Brain microvascular endothelial cell (primary cell): ENCODE data around the gene INVS.

Experiments used
- DNase-seq: peaks from one replicate; pipeline ENCODE4 v3.0.0-alpha.2; 2020
- H3K27ac ChIP-seq: fragments of 250-450 bp; sonication (Bioruptor Pico); 2 replicates; pipeline ENCODE4 v1.5.1; 2020; ENCODE audit warnings: mild to moderate bottlenecking, moderate library complexity
- H3K27me3 ChIP-seq: fragments of 250-450 bp; sonication (Bioruptor Pico); replicated peaks from 2 replicates; pipeline ENCODE4 v1.5.1; 2020; ENCODE audit warnings: mild to moderate bottlenecking
- H3K36me3 ChIP-seq: fragments of 250-450 bp; sonication (Bioruptor Pico); replicated peaks from 2 replicates; pipeline ENCODE4 v1.5.1; 2020; ENCODE audit warnings: mild to moderate bottlenecking
- H3K4me3 ChIP-seq: 2 replicates; pipeline ENCODE4 v1.5.1; 2011; ENCODE audit warnings: low read depth, mild to moderate bottlenecking, control low read depth, low read length, moderate library complexity
- CTCF ChIP-seq: IDR thresholded peaks from 2 replicates; pipeline ENCODE4 v1.5.1; 2011; ENCODE audit warnings: low read depth, mild to moderate bottlenecking, moderate library complexity, low read length, control low read depth, inconsistent platforms; ENCODE audit errors: missing control alignments
- in situ Hi-C: cut with HindIII; loops from 2 replicates; pipeline ENCODE4 v1.10.0; 2017; ENCODE audit warnings: low sequenced_read_pairs, low pct_ligation_motif_present

INVS gene

DNA sequence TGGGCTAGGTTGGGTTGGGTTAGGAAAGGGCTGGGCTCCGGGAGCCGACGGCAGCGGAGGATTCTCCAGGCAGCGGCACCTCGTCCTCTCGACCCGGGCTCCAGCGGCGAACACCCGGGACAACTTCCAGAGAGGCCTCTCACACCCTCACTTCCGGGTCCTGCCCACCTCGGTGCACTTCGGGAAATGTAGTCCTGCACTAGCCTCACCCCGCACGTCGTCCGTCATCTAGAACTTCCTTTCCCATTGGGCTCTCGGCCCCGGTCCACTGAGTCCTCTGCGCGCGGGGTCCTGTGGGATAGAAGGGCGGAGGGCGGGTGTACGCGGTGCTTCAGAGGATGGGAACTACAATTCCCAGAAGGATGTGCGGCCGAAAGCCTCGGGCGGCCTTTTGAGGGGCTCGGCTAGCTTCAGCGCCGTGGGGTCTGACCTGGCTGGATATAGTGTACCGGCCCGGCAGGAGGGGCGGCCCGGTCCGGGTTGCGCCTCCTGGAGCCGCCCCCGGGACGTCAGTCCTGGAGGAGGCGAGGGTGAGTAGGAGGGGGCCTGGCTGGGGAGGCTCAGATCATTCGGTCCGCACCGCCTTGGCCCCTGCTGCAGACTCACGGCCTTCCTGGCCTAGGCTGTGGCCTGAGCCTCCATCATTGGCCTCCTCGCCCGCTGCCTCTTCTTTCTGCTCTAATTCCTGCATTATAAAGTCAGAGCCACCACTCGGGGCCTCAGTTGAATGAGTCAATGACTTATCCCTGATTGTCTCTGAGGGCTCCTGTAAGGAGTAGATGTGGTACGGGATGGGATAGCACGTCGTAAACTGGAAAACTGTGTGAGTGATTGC, at the start of gene INVS, which contains the start of gene ERP44:
Gene INVS (plus strand): TSS at position 357 of the 835 bp plus-strand sequence. CDS start 5,279 bp downstream, outside the sequence.
Gene ERP44 (minus strand): TSS at position 114 of the 835 bp plus-strand sequence. CDS start 160 bp downstream, outside the sequence.
- in situ Hi-C loops, result no loop called here
- TF ChIP-seq CTCF, result no peak
- peak within 1 kb of the TSS; percentile 99 for H3K4me3 ChIP-seq
- H3K27me3 ChIP-seq, result no peaks in the 10 kb centered on the region
- peak within 1 kb of the TSS; percentile 68 for H3K27ac ChIP-seq
- peak; percentile 99 for DNase-seq
- no peaks in the 10 kb centered on the region for H3K36me3 ChIP-seq

DNA sequence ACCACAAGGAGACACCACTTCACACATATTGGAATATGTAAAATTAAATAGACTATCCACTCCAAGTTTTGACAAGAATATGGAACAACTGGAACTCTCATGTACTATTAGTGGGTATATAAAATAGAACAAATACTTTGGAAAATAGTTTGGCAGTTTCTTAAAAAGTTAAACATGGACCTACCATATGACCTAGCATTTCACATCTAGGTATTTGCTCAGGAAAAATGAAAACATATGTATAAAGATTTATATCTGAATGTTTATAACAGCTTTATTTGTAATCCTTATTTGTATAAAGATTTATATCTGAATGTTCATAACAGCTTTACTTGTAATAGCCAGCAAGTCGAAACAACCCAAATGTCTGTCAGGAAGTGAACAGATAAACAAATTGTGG, 49.5 kb upstream of the INVS start:
- no peak overlapping the region for H3K4me3 ChIP-seq
- H3K36me3 ChIP-seq, result peaks cover 8% of the 10 kb centered on the region
- DNase-seq, result no peak
- no peaks in the 10 kb centered on the region for H3K27me3 ChIP-seq
- no peak for TF ChIP-seq CTCF
- H3K27ac ChIP-seq, result no peak overlapping the region
- in situ Hi-C loops, result no loop called here

- no peak overlapping the region for H3K4me3 ChIP-seq
- in situ Hi-C loops, result no loop called here
- no peak for DNase-seq
- H3K36me3 ChIP-seq, result peaks cover 8% of the 10 kb centered on the region
- no peaks in the 10 kb centered on the region for H3K27me3 ChIP-seq
- H3K27ac ChIP-seq, result no peak overlapping the region
- no peak for TF ChIP-seq CTCF
These were observed 46.7 kb upstream of the INVS start for GRCh38 chr9:100052375-100052774.

DNA sequence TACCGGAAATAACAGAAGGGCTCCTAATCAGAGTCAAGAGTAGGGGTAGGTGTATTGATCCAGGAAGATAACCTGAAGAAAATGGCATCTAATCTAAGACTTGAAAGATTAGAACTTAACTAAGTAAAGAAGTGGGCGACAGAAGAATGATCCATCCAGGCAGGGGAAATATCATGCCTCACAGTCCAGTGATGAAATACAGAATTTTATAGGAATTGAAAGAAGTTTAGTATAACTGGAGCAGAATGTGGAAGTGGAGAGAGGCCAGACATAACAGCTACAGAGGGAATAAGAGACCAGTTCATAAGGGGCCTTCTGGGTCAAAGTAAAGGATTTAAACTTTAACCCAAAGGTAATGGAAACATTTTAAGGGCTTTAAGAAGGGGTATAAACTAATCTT, 42.5 kb upstream of the INVS start:
- Histone ChIP-seq H3K36me3 (peaks cover 1% of the 10 kb centered on the region), H3K27me3 (no peaks in the 10 kb centered on the region), H3K4me3 (no peak overlapping the region), H3K27ac (no peak overlapping the region)
- in situ Hi-C loops, result no loop called here
- no peak for TF ChIP-seq CTCF
- no peak for DNase-seq

DNA sequence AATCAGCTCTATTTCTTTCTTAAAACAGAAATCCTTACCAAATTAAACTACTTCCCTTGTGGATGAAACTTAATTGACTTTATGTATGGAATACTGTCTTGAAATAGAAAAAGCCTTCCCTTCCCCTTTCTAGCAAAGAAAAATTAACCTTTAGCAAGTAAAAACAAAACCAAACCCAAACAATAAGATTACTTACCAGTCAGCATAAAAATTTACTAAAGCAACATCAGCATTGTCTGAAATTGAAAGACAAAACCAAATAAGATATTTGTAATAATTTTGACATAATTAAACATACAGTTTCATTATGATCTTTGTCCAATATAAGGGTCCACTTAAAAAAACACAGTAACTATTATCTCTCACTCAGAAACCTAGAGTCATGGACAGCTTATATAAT, 41.4 kb upstream of the INVS start:
- no peak for TF ChIP-seq CTCF
- in situ Hi-C loops, result no loop called here
- DNase-seq, result no peak
- no peaks in the 10 kb centered on the region for H3K27me3 ChIP-seq
- H3K36me3 ChIP-seq, result no peaks in the 10 kb centered on the region
- no peak overlapping the region for H3K27ac ChIP-seq
- H3K4me3 ChIP-seq, result no peak overlapping the region
